ENCODE data around the gene ESF1.
"Not testable (repeated sequence)": the region's sequence is repeated elsewhere in the genome, so short reads cannot be mapped to it uniquely, and the experiment has no call there.

The ESF1 gene

GRCh38 chr20:13765868-13766416, 18.8 kb downstream of the ESF1 start:
- H3K9ac ChIP-seq (ENCODE audit: low read depth, low read length), result no peak overlapping the region
- H3K36me3 ChIP-seq (ENCODE audit: insufficient read depth, low read length), result peaks cover 96% of the 10 kb centered on the region
- H3K27ac ChIP-seq (ENCODE audit: low read depth, low read length), result no peak overlapping the region
- no peak overlapping the region for H3K4me3 ChIP-seq (ENCODE audit: low read length)
- H3K4me1 ChIP-seq (ENCODE audit: insufficient read depth, low read length), result no peaks in the 10 kb centered on the region
- WGBS, result 100% methylated on average over 1 of the region's 1 CpG
- peaks cover 31% of the 10 kb centered on the region for H3K9me3 ChIP-seq (ENCODE audit: insufficient read depth, low read depth, low read length)
- no peaks in the 10 kb centered on the region for H3K27me3 ChIP-seq (ENCODE audit: insufficient read depth, low read length)

GRCh38 chr20:13765299-13765698, 19.4 kb downstream of the ESF1 start:
- Histone ChIP-seq H3K4me3 (ENCODE audit: low read length) (no peak overlapping the region), H3K27me3 (ENCODE audit: insufficient read depth, low read length) (no peaks in the 10 kb centered on the region), H3K9me3 (ENCODE audit: insufficient read depth, low read depth, low read length) (peaks cover 31% of the 10 kb centered on the region), H3K9ac (ENCODE audit: low read depth, low read length) (no peak overlapping the region), H3K36me3 (ENCODE audit: insufficient read depth, low read length) (peaks cover 89% of the 10 kb centered on the region), H3K27ac (ENCODE audit: low read depth, low read length) (no peak overlapping the region), H3K4me1 (ENCODE audit: insufficient read depth, low read length) (no peaks in the 10 kb centered on the region)

GRCh38 chr20:13760451-13760946, 24.2 kb downstream of the ESF1 start:
- Histone ChIP-seq H3K9me3 (ENCODE audit: insufficient read depth, low read depth, low read length) (peaks cover 15% of the 10 kb centered on the region; the same call in 1 of the 2 replicates), H3K36me3 (ENCODE audit: insufficient read depth, low read length) (peaks cover 87% of the 10 kb centered on the region)
- not testable (repeated sequence) for H3K4me1 ChIP-seq (ENCODE audit: insufficient read depth, low read length); H3K27ac ChIP-seq (ENCODE audit: low read depth, low read length); H3K4me3 ChIP-seq (ENCODE audit: low read length); H3K27me3 ChIP-seq (ENCODE audit: insufficient read depth, low read length); H3K9ac ChIP-seq (ENCODE audit: low read depth, low read length)
- WGBS, result 96% methylated on average over 33 of the region's 33 CpGs

- H3K4me1 ChIP-seq (ENCODE audit: insufficient read depth, low read length), result no peaks in the 10 kb centered on the region
- H3K9ac ChIP-seq (ENCODE audit: low read depth, low read length), result no peak overlapping the region
- 100% methylated on average over 1 of the region's 1 CpG for WGBS
- H3K9me3 ChIP-seq (ENCODE audit: insufficient read depth, low read depth, low read length), result peaks cover 13% of the 10 kb centered on the region; the same call in 1 of the 2 replicates
- no peaks in the 10 kb centered on the region for H3K27me3 ChIP-seq (ENCODE audit: insufficient read depth, low read length)
- peaks cover 87% of the 10 kb centered on the region for H3K36me3 ChIP-seq (ENCODE audit: insufficient read depth, low read length)
- no peak overlapping the region for H3K27ac ChIP-seq (ENCODE audit: low read depth, low read length)
- H3K4me3 ChIP-seq (ENCODE audit: low read length), result no peak overlapping the region
These were observed 25.8 kb downstream of the ESF1 start for GRCh38 chr20:13758884-13759283.

- Histone ChIP-seq H3K27me3 (ENCODE audit: insufficient read depth, low read length) (no peaks in the 10 kb centered on the region), H3K9me3 (ENCODE audit: insufficient read depth, low read depth, low read length) (peaks cover 6% of the 10 kb centered on the region; the same call in 1 of the 2 replicates), H3K36me3 (ENCODE audit: insufficient read depth, low read length) (peaks cover 85% of the 10 kb centered on the region), H3K9ac (ENCODE audit: low read depth, low read length) (no peak overlapping the region), H3K27ac (ENCODE audit: low read depth, low read length) (no peak overlapping the region), H3K4me3 (ENCODE audit: low read length) (no peak overlapping the region), H3K4me1 (ENCODE audit: insufficient read depth, low read length) (no peaks in the 10 kb centered on the region)
- WGBS, result 98% methylated on average over 1 of the region's 1 CpG
These were observed 28.2 kb downstream of the ESF1 start for GRCh38 chr20:13756551-13756950.

GRCh38 chr20:13755809-13756208, 28.9 kb downstream of the ESF1 start:
- Histone ChIP-seq H3K27me3 (ENCODE audit: insufficient read depth, low read length) (no peaks in the 10 kb centered on the region), H3K4me3 (ENCODE audit: low read length) (no peak overlapping the region), H3K27ac (ENCODE audit: low read depth, low read length) (no peak overlapping the region), H3K9me3 (ENCODE audit: insufficient read depth, low read depth, low read length) (0 out of 2 replicates have a peak, but pooled peaks cover 3% of the 10 kb centered on the region), H3K9ac (ENCODE audit: low read depth, low read length) (no peak overlapping the region), H3K36me3 (ENCODE audit: insufficient read depth, low read length) (peaks cover 88% of the 10 kb centered on the region), H3K4me1 (ENCODE audit: insufficient read depth, low read length) (no peaks in the 10 kb centered on the region)
- WGBS, result 95% methylated on average over 4 of the region's 5 CpGs

- Histone ChIP-seq H3K9me3 (ENCODE audit: insufficient read depth, low read depth, low read length) (no peaks in the 10 kb centered on the region), H3K36me3 (ENCODE audit: insufficient read depth, low read length) (peaks cover 87% of the 10 kb centered on the region), H3K4me1 (ENCODE audit: insufficient read depth, low read length) (no peaks in the 10 kb centered on the region), H3K27me3 (ENCODE audit: insufficient read depth, low read length) (no peaks in the 10 kb centered on the region), H3K27ac (ENCODE audit: low read depth, low read length) (no peak overlapping the region), H3K4me3 (ENCODE audit: low read length) (no peak overlapping the region), H3K9ac (ENCODE audit: low read depth, low read length) (no peak overlapping the region)
- 89% methylated on average over 2 of the region's 2 CpGs for WGBS
These were observed 31.2 kb downstream of the ESF1 start for GRCh38 chr20:13753436-13754036.

GRCh38 chr20:13749811-13750210, 34.9 kb downstream of the ESF1 start:
- Histone ChIP-seq H3K4me1 (ENCODE audit: insufficient read depth, low read length) (no peaks in the 10 kb centered on the region), H3K9ac (ENCODE audit: low read depth, low read length) (no peak overlapping the region), H3K36me3 (ENCODE audit: insufficient read depth, low read length) (peaks cover 70% of the 10 kb centered on the region), H3K9me3 (ENCODE audit: insufficient read depth, low read depth, low read length) (no peaks in the 10 kb centered on the region), H3K27ac (ENCODE audit: low read depth, low read length) (no peak overlapping the region), H3K27me3 (ENCODE audit: insufficient read depth, low read length) (no peaks in the 10 kb centered on the region), H3K4me3 (ENCODE audit: low read length) (no peak overlapping the region)
- WGBS, result 93% methylated on average over 3 of the region's 3 CpGs

GRCh38 chr20:13745784-13746183, 38.9 kb downstream of the ESF1 start:
- WGBS, result 56% methylated on average over 1 of the region's 2 CpGs
- Histone ChIP-seq H3K4me1 (ENCODE audit: insufficient read depth, low read length) (no peaks in the 10 kb centered on the region), H3K27me3 (ENCODE audit: insufficient read depth, low read length) (no peaks in the 10 kb centered on the region), H3K36me3 (ENCODE audit: insufficient read depth, low read length) (peaks cover 74% of the 10 kb centered on the region), H3K9ac (ENCODE audit: low read depth, low read length) (no peak overlapping the region), H3K4me3 (ENCODE audit: low read length) (no peak overlapping the region), H3K27ac (ENCODE audit: low read depth, low read length) (no peak overlapping the region), H3K9me3 (ENCODE audit: insufficient read depth, low read depth, low read length) (peaks cover 15% of the 10 kb centered on the region)

- H3K36me3 ChIP-seq (ENCODE audit: insufficient read depth, low read length), result peaks cover 74% of the 10 kb centered on the region
- WGBS, result 90% methylated on average over 1 of the region's 1 CpG
- H3K4me1 ChIP-seq (ENCODE audit: insufficient read depth, low read length), result no peaks in the 10 kb centered on the region
- no peak overlapping the region for H3K4me3 ChIP-seq (ENCODE audit: low read length)
- H3K9ac ChIP-seq (ENCODE audit: low read depth, low read length), result no peak overlapping the region
- no peak overlapping the region for H3K27ac ChIP-seq (ENCODE audit: low read depth, low read length)
- no peaks in the 10 kb centered on the region for H3K27me3 ChIP-seq (ENCODE audit: insufficient read depth, low read length)
- peaks cover 19% of the 10 kb centered on the region for H3K9me3 ChIP-seq (ENCODE audit: insufficient read depth, low read depth, low read length)
These were observed 40.4 kb downstream of the ESF1 start for GRCh38 chr20:13744352-13744751.

- Histone ChIP-seq H3K36me3 (ENCODE audit: insufficient read depth, low read length) (peaks cover 73% of the 10 kb centered on the region), H3K9me3 (ENCODE audit: insufficient read depth, low read depth, low read length) (peaks cover 19% of the 10 kb centered on the region), H3K4me3 (ENCODE audit: low read length) (no peak overlapping the region), H3K9ac (ENCODE audit: low read depth, low read length) (no peak overlapping the region), H3K27me3 (ENCODE audit: insufficient read depth, low read length) (no peaks in the 10 kb centered on the region), H3K4me1 (ENCODE audit: insufficient read depth, low read length) (no peaks in the 10 kb centered on the region), H3K27ac (ENCODE audit: low read depth, low read length) (no peak overlapping the region)
- WGBS, result 88% methylated on average over 6 of the region's 6 CpGs
These were observed 42.8 kb downstream of the ESF1 start for GRCh38 chr20:13741879-13742278.

All from HUES64 (cell line).